ENCODE data around the gene CRKL.

The CRKL gene

DNA sequence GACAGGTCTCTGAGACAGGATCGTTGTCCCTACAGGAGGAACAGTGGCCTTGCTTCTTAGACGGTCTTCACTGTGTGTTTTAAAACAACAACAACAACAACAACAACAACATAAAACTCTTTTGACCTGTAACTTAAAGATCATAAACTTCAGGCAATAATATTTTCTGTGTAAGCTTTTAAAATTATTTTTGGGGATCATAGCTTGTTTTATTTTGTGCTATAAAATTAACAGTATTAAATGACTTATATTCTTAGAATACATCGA lies 36.1 kb downstream of the CRKL start:
- DNase-seq: no peak

DNA sequence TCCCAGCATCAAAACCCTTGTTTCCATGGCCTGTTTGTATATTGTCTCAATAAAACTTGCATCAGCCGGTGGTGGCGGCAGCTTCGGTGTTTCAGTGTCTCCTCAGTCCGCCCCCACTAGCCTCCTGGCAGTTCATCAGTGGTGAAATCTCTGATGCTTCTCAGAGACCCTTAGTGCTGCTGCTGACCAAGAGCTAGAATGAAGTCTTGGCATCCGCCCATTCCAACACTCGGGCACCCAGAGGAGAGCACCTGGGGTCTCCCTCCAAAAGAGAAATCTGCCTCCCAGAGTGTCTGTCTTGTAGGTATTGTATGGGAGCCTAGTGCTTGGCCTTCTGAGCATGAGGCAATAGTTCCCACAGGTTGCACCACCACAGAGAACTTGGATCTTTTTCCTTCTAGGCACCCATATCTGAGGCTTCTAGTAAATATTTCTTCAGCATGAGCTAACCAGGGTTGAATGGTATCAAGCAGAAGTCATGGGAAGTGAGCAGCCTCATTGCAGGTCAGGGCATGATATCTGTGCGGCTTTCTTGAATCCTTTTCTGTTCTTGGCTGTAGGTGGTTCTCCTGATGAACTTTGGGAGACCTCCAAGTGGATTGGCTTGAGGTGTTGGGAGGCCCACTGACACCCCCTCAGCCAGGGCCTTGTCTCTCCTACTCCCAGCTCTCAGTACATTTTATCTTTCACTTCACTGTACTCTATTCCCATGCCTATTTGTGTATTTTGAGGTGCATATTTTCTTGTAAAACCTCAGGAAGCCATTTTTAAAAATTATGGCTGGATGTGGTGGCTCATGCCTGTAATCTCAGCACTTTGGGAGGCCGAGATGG lies 36.7 kb downstream of the CRKL start:
- no peak for DNase-seq

DNA sequence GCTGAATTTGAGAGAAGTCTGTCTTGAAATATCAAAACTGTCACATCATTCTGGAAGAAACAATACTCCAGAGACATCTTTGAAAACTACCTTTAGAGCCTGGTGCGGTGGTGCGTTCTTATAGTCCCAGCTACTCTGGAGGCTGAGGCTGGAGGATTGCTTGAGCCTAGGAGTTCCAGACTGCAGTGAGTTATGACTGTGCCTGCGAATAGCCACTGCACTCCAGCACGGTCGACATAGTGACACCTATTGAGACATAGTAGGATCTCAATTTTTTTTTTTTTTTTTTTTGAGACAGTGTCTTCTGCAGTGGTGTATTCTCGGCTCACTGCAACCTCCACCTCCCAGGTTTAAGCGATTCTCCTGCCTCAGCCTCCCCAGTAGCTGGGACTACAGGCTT lies 38.3 kb downstream of the CRKL start:
- DNase-seq: no peak

DNA sequence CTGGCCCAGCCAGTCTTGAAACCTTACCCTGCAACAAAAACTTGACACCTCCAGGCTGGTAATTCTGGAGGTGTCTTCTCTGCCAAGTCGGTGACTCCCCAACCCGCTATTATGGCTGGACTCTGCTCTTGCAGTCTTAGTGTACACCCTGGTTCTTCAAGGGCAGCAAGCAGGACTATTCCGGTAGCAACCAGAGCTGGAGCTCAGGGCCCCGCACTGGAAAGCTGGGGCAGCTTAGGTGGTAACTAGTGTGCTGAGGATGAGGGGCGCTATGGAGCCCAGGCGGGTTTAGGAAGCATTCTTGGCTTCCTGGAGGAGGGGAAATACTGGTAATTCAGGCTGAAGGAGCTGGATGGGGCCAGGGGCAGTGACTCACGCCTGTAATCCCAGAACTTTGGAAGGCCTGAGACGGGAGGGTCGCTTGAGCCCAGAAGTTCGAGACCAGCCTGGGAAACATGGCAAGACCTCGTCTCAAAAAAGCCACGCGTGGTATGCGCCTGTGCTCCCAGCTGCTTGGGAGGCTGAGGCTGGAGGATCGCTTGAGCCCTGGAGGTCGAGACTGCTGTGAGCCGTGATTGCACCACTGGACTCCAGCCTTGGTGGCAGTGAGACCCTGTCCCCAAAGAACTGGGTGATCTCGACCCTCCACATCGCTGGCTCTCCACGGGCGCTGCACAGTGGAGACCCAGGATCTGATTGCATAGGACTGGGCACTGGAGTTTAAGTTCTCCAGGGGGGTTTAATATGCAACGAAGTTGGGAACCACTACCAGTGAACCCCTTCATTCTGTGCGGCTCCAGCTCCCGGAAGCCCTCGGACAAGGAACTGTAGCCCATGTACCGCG lies 39.3 kb downstream of the CRKL start:
- DNase-seq: no peak

DNA sequence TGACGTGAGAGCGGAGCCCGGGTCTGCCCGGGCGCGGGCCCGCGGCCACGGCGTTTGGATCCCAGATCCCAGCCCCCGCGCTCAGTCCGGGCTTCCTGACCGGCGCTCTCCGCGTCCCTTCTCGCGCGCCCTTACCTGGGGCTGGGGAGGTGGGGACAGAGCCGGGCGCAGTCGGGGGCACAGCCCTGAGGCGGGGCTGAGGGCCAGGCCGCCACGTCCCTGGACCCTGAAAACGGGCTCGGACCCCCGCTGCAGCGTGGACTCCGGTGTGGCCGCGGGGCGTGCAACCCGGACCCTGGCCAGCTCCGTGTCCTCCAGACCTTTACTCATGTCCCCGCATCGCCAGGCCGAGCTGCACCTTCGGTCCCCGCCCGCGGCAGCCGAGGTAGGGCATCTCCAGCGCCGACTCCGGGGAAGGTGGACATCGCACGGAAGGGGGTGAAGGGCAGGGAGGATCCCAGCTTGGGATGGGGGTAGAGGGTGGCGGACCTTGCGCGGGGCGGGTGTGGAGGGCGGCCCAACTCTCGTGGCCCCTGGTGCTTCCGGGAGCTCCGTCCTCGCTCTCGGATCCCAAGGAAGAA lies 40.0 kb downstream of the CRKL start:
- DNase-seq: no peak

DNA sequence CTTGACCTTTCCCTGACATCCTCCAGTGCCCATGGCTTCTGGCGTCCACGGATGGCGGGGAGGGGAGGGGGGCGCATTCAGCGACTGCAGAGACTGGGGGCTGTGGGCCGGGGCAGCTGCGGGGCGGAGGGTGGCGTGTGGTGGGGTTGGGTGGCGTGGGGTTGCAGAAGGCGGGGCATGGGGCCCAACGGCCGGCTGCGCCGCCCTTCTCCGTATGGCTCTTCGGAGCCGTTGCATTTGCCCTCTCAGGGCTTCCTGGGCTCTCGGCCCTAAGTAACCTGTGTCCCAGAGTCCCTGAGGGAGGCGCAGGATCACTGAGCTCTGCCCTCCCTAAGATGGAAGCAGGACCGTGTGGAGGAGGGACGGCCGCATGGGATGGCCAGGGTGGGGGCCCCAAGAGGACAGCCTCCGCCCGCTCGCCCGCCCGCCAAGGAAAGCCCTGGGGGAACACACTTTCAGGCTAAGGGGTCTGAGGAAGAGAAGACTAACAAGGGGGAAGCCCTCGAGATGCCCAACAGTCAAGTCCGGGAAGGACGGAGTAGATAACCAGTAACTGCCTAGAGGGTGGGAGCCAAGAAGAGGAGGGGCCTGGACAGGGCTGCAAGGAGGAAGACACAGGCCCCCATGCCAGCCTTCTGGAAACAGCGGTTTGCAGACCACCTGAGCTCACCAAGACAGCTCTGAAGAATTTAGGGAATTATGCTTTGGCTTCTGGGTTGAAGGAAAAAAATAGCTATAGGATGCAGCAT lies 40.6 kb downstream of the CRKL start:
- no peak for DNase-seq

DNA sequence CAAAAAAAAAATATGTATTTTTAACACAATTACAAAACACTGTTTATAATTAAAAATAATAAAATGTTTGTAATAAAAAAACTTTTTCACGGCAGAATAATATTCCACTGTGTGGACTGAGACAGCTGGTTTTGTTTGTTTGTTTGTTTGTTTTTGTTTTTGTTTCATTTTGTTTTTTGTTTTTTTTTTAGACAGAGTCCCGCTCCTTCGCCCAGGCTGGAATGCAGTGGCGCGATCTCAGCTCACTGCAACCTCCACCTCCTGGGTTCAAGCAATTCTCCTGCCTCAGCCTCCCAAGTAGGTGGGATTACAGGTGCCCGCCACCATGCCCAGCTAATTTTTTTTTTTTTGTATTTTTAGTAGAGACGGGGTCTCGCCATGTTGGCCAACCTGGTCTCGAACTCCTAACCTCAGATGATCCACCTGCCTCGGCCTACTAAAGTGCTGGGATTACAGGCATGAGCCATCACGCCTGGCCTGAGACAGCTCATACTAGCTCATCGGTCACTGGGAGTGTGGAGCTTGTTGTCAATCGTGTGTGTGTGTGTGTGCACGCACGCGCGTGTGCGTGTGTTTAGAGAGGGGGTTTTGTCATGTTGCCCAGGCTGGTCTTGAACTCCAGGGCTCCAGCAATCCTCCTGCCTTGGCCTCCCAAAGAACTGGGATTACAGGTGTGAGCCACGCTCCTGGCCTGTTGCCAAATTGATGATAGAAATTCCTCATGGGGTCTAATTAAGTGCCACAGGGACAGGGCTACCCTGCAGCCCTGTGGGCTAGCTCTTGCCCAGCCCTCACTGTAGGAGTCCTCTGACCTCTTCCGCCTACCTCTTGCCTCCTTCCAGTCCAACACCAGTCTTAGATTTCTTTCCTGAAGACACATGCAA lies 42.6 kb downstream of the CRKL start:
- no peak for DNase-seq

DNA sequence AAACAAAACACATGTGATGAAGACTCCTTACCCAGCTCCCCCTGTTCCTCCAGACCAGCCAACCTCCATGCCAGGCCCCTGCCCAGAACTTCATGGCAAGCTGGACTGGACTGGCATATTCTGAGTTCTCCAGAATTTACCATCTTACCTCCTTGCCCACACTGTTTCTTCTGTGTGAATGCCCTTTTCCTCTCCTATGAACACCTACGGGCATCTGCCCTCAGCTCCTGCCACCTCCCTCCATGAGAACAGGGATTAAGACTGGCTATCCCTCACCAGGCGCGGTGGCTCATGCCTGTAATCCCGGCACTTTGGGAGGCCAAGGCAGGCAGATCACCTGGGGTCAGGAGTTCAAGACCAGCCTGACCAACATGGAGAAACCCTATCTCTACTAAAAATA lies 43.4 kb downstream of the CRKL start:
- no peak for DNase-seq

DNA sequence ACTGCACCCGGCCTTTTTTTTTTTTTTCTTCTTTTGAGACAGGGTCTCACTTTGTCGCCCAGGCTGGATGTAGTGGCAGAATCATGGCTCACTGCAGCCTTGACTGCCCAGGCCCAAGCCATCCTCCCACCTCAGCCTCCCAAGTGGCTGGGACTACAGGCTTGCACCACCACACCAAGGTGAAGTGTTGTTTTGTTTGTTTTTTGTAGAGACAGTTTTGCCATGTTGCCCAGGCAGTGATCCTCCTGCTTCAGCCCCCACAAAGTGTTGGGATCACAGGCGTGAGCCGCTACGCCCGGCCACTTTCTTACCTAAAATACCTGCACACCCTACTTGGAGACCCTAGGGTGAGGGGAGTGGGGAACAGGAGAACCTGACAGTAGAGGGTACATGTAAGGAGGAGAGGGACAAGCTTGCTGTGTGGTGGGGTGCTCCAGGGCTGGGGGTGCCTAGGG lies 45.3 kb downstream of the CRKL start:
- DNase-seq: no peak

DNA sequence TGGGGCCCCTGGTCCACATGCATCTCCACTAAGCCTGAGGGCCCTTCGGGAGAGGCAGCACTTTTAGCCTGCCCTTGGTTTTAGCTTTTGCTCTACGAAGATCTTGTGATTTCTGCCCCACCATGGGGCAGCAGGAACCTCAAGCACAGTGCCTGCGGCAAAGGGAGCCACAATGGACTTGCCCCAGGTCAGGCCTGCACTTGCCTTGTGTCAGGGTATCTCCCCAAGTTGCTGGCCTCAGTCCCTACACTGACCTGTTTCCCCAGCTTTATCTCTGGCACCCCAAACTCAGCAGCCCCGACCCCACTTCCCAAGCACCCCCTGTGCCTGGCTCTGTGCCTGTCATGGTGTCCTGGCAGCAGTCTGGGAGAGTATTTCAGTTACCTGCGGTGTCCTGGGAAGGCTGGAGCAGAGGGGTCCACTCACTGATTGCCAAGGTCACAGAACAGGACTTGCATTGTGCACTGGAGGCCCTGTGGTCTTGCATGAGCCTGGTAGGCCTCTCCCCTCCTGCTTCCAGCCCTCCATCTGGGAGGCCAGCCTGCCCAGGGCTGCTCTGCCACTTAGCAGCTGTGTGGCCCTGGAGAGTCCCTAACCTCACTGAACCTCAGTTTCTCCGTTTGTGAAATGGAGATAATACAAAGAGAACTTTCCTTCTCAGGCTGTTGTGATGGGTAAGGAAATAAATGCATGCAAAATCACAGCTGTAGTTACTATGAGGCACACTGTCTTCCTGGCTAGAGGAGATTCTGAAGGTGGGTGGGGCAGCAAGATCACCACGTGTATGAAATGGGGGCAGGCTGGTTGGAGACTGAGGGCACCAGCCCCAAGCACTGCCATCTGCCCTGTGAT lies 46.2 kb downstream of the CRKL start:
- DNase-seq: no peak

DNA sequence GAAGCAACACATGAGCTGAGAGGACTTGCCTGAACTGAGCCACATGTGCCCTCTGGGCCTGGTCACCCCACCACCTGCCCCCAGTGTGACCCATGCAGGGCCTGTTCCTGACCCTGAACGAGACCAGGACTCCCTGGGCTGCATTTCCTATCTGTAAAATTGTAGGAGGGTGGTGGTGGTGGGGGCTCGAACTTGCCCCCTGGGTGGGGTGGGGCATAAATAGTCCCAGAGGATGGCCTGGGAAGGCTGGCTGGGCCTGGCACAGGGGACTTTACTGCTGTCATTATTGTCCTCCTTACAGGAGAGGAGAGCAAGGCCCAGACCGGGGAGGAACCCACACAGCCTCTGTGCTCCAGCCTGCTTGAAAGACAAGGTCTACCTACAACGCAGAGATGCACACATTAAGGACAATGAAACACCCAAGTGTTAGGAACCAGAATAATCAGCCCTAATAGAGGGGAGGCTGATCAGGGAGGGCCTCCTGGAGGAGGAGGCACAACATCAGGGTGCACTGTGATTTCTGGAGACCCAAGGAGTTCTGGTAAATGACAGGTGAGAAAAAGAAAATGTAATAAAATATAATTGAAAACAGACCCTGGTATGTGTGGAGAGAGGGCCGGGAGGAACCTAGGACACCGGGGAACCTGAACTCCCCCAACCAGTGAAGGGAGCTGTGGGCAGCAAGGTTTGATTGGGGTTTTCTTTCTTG lies 47.0 kb downstream of the CRKL start:
- no peak for DNase-seq

DNA sequence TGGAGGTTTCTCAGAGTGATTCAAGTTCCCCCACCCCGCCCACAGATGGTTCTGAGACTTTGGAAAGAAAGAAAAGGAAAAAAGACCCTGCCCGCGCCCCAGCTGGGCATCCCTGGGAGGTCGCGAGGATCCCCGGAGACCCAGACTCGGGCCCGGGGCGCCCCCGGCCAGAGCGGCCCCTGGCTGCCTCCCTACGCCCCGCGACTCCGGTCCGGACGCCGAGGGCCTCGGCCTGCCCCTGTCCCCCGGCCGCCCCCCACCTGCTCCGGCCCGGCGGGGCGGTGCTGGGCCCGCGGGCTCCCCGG lies 47.5 kb downstream of the CRKL start:
- no peak for DNase-seq

DNA sequence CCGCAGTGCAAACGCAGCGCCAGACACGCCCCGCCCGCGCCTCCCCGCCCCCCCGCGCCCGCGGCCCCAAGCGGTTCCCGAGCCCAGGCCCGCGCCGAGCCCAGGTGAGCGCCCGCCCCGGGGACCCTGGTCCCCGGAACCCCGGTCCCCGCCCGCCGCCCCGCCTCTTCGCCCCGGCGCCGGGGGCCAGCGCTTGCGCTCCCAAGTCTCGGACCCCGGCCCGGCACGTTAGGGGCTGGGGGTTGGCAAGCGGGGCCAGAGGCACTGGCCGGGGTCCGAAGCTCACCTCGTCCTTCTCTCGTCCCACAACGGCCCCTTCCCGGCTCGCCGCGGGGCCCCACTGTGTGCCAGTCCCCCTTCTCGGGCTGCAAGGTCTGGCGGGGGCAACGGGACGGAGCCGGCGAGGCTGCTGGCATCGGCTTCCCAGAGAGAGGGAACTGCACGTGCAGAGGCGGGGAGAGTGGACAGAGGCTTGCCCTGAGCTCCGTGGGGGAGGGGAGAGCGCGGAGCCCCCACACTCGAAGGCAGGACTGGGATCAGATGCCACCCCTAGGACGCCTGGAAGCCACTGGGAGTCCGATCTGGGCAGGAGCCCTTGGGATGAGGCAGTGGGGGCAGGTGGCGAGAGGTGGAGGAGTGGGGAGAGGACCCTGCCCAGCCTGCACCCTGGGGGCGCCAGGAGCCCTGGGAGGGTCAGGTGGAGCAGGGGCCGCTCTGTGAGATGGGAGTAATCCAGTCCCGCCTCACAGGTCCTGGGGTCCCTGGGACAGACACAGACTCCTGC lies 48.1 kb downstream of the CRKL start:
- DNase-seq: no peak

DNA sequence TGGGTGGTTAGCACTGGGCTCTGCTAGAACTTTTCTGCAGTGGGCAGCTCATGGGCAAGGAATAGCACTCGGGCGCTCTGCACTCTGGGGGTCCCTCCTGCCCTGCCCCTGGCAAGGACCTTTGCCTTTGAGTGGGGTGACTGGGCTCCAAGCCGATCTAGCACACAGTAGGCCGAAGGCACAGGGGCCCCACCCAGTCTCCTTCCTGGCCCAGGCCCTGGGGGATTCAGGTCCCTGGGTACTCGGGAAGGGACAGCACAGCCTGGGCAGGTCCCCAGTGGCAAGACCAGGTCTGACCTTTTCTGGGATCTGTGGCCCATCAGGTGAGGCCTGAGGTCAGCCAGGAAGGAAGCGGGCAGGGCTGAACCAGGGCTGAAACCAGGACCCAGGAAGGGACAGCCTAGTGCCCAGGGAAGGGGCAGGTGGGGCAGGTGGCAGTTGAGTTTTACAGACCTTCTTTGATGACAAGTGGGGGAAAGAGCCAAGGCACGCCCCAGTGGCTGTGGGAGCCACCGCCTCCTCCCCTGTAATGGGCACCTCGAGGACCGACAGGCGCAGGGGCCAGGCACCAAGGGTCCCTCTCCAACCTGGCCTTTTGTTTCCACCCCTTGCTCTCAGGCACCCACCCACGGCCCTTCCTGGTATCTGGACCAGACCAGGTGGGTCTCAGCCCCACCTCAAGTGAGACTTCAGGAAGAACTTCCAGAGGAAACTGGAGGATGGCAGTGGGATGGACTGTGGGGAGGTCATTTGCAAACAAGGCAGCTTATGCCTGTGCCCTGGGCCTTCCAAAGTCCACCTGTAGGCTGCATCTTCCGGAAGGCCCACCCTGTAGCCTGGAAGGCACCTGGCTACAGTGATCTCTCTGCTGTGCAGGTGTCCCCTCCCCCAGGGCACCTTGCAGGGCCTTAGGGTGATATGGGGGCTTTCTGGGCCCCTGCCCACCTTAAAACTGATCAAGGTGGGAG lies 49.0 kb downstream of the CRKL start:
- DNase-seq: no peak

DNA sequence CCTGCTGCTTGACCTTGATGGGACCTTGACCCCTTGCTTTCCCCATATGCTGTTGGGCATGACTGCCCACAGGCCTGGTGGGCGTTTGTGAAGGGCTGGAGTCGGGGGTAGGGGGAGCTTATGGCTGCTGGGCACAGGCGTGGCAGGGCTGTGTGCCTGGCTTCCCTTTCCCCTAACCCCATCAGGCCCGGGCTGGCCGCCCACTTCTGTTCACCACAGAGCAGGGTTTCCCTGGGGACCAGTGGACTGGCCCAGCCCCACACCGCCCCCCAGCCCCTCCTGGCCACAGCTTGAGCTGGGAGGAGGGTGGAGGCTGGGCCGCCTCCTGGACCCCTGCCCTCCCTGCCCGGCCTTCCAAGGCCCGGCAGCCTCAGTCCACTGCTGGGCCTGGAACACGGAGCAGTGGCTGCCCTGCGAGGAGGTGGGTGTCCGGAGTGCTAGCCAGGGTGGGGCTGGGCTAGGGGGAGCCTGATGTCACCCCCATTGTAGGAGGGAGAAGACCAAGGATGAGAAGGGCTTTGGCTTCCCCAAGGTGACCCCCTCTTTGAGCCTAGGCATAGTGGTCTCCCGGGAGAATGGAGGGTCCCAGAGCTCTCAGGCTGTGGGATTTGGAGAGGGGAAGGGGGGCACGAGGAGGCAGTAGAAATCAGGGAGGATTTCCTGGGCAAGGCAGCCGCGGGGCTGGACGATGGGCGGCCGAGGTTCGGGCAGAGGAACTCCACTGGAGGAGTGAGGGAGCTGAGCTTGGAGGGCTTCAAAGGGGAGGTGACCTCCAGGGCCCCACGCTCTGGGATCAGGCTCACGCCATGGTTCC lies 49.9 kb downstream of the CRKL start, which contains the start of gene AIFM3:
Gene AIFM3, plus strand, starts transcription at position 373 of the 814 bp plus-strand sequence. CDS start 690 bp downstream, outside the sequence.
- no peak for DNase-seq

DNA sequence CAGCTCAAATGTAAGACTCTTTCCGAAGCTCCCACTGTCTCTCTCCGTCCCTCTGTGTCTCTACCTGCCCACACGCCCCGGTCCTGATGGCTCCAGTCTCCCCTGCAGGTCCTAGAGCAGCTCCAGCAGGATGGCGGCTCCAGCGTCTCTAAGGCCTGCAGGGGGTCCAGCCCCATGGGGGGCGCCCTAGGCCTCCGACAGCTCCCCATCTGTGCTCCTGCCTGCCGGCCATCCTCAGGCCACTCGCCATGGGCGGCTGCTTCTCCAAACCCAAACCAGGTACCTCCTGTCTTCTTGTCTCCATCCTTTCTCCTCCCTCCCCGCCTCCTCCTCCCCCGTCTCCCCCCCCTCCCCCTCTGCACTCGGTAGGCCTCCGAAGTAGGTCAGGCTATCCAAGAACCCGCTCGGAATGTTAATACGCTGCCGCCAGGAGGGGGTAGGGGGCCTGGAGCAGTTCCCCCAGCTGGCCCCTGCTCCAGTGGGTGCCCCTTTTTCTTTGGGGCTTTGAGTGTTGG lies 50.5 kb downstream of the CRKL start:
- no peak for DNase-seq

DNA sequence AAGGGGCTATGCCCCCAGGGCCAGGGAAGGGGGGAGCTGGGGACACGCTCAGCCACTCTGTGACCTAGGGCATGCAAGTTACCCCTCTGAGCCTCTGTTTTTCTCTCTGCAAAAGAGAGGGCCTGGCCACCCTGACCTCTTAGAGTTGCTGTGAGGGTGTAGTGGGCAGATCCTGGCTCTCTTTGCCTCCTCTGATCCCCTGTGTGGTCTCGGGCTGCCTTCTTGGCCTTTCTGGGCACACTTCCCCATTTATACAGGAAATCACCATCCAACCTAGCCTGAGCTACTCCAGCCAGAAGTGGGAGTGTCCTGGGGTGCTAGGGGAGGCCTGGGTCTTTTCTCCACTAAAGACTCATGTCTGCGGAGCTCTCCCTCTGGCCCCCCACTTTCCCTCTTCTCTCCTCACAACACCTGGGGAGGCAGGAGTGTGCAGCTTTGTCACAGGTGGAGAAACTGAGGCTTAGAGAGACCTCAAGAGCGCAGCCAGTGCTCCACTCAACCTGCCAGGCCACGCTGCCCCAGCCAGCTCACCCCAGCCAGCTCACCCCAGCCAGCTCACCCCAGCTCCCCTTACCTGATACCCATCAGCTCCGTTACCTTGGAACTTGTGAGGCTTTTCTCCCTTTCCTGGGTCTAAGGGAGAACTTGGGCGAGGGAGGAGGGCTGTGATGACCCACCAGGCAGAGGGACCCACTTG lies 51.2 kb downstream of the CRKL start:
- no peak for DNase-seq
